HEK293 (cell line): Measurements from ENCODE around the gene SLC16A4.
A peak's percentile ranks its signal among the peaks of the same experiment; 100 is the strongest.

Experiments used
- CTCF ChIA-PET: fragments of 350-600 bp; formaldehyde crosslinking; extraction: SDS; loops from one replicate; lab custom pipeline; 2021; ENCODE audit warnings: antibody characterized with exemption; lab: Yijun Ruan, JAX
- POLR2A ChIA-PET: fragments of 300-600 bp; formaldehyde crosslinking; extraction: SDS; loops from one replicate; lab custom pipeline; 2020; ENCODE audit warnings: antibody characterized with exemption, inconsistent platforms; lab: Yijun Ruan, JAX
- H3K27ac ChIP-seq: fragments of 200-500 bp; sonication (Bioruptor generic); 2 replicates; pipeline ENCODE4 v1.5.1; 2014; ENCODE audit warnings: low read depth, low read length, control low read depth, inconsistent platforms; ENCODE audit errors: extremely low read depth
- H3K36me3 ChIP-seq, 2 experiments: fragments of 200-500 bp in 1 of 2; sonication (Bioruptor generic) in 1 of 2; 1 replicate in 1 of 2; 2 replicates in 1 of 2; pipeline ENCODE4 v1.5.1; 2014 to 2017; ENCODE audit warnings: inconsistent platforms in 2 of 2, low read length in 2 of 2; ENCODE audit not compliant: control insufficient read depth in 2 of 2, insufficient read depth in 1 of 2
- H3K4me1 ChIP-seq: fragments of 200-500 bp; sonication (Bioruptor generic); 2 replicates; pipeline ENCODE4 v1.5.1; 2014; ENCODE audit warnings: mild to moderate bottlenecking, low read length, inconsistent platforms; ENCODE audit not compliant: control insufficient read depth, insufficient read depth
- H3K4me3 ChIP-seq: 2 replicates; pipeline ENCODE4 v1.5.1; 2011; ENCODE audit warnings: low read depth, mild to moderate bottlenecking, control low read depth, low read length, moderate library complexity
- H3K9me3 ChIP-seq: fragments of 200-500 bp; sonication (Bioruptor generic); 2 replicates; pipeline ENCODE4 v1.5.1; 2014; ENCODE audit warnings: low read depth, low read length, inconsistent platforms; ENCODE audit not compliant: control insufficient read depth, insufficient read depth
- FEZF1 ChIP-seq: fragments of 450-650 bp; formaldehyde crosslinking; IDR thresholded peaks from 2 replicates; pipeline ENCODE4 v1.5.1; 2016; ENCODE audit warnings: missing biosample characterization, missing genetic modification characterization
- KLF1 ChIP-seq: fragments of 450-650 bp; formaldehyde crosslinking; IDR thresholded peaks from 2 replicates; pipeline ENCODE4 v1.5.1; 2016; ENCODE audit warnings: missing biosample characterization, missing genetic modification characterization
- PRDM1 ChIP-seq: fragments of 450-650 bp; formaldehyde crosslinking; IDR thresholded peaks from 2 replicates; pipeline ENCODE4; 2016; ENCODE audit warnings: missing biosample characterization, missing genetic modification characterization
- SETDB1 ChIP-seq: IDR thresholded peaks from one replicate; pipeline ENCODE4 v1.6.1; 2017; ENCODE audit warnings: mild to moderate bottlenecking, low read length, moderate library complexity, mixed read lengths; ENCODE audit not compliant: insufficient read length
- ZNF16 ChIP-seq: fragments of 450-650 bp; formaldehyde crosslinking; IDR thresholded peaks from 2 replicates; pipeline ENCODE4 v1.5.1; 2016; ENCODE audit warnings: low read depth, missing biosample characterization, missing genetic modification characterization
- ZNF202 ChIP-seq: fragments of 450-650 bp; formaldehyde crosslinking; IDR thresholded peaks from 2 replicates; pipeline ENCODE4 v1.5.1; 2016; ENCODE audit warnings: missing biosample characterization, missing genetic modification characterization, borderline replicate concordance
- ZNF302 ChIP-seq: fragments of 450-650 bp; formaldehyde crosslinking; IDR thresholded peaks from 2 replicates; pipeline ENCODE4 v1.5.1; 2016; ENCODE audit warnings: missing biosample characterization, missing genetic modification characterization, low read depth
- ZNF324 ChIP-seq: fragments of 450-650 bp; formaldehyde crosslinking; IDR thresholded peaks from 2 replicates; pipeline ENCODE4 v1.5.1; 2016; ENCODE audit warnings: missing biosample characterization, missing genetic modification characterization
- ZNF560 ChIP-seq: fragments of 450-650 bp; formaldehyde crosslinking; IDR thresholded peaks from 2 replicates; pipeline ENCODE4 v1.5.1; 2017; ENCODE audit warnings: missing biosample characterization, missing genetic modification characterization, borderline replicate concordance
- ZNF600 ChIP-seq: fragments of 450-650 bp; formaldehyde crosslinking; IDR thresholded peaks from 2 replicates; pipeline ENCODE4 v1.5.1; 2016; ENCODE audit warnings: missing biosample characterization, missing genetic modification characterization
- ZNF624 ChIP-seq: fragments of 450-650 bp; formaldehyde crosslinking; IDR thresholded peaks from 2 replicates; pipeline ENCODE4 v1.5.1; 2017; ENCODE audit warnings: missing biosample characterization, missing genetic modification characterization
- ZNF626 ChIP-seq: fragments of 450-650 bp; sonication (Bioruptor Pico); formaldehyde crosslinking; IDR thresholded peaks from 2 replicates; pipeline ENCODE4 v1.5.1; 2018; ENCODE audit warnings: missing biosample characterization, missing genetic modification characterization, inconsistent platforms
- ZNF664 ChIP-seq: fragments of 450-650 bp; formaldehyde crosslinking; IDR thresholded peaks from 2 replicates; pipeline ENCODE4 v1.5.1; 2016; ENCODE audit warnings: missing biosample characterization, missing genetic modification characterization
- TF ChIP-seq, protein P1 (sequence below): fragments of 450-650 bp; formaldehyde crosslinking; IDR thresholded peaks from 2 replicates; pipeline ENCODE4 v1.5.1; 2016; ENCODE audit warnings: missing biosample characterization, missing genetic modification characterization, borderline replicate concordance
- TF ChIP-seq, protein P2 (sequence below): fragments of 450-650 bp; formaldehyde crosslinking; IDR thresholded peaks from 2 replicates; pipeline ENCODE4 v1.5.1; 2017; ENCODE audit warnings: missing biosample characterization, missing genetic modification characterization

The SLC16A4 gene

DNA sequence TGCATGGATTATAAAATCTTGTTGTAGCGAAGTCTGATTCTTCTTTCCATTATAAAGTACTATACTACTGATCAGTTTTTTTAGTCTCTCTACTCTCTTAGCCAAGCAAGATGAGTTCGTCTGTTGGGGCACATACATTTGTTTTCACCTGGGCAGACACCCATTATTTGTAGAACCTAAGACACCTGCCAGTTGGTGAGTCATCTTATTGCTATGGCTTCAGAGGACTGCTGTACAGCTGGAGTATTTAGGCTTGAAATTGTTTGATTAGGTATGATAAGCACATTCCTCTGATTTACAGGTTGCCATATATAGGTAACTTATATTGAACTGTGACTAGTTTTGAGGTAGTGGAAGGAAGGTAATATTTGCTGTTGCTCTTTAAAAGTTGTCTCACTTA is 34.4 kb downstream of the SLC16A4 start (continued):
- no peak for TF ChIP-seq KLF1 (tag by site-specific recombination)
- TF ChIP-seq ZNF626: no peak
- TF ChIP-seq ZNF560: no peak

DNA sequence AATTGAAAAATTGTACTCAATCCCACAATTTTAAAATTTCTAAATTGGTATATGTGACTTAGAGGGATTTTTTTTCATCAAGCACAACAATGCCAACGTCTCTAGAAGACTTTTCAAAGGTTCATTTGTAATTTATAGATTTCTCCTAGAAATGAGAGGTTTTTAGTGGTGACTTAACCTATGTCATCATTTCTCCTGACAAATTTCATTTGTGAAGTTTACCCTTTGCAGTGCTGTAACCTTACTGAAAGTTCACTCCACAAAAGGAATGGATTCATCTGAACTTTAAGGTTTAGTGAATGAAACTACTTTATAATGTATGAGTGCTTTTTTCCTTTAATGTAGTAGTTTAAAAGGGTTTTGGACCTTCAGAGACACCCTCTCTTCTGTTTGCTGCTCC is 35.5 kb downstream of the SLC16A4 start:
- POLR2A ChIA-PET: no interaction called here
- Histone ChIP-seq H3K9me3 (no peaks in the 10 kb centered on the region), H3K4me3 (no peak overlapping the region), H3K4me1 (no peaks in the 10 kb centered on the region; the same call in 1 of the 2 replicates), H3K27ac (no peak overlapping the region), H3K36me3 (peaks cover 31 to 55% of the 10 kb centered on the region in 2 experiments)
- TF ChIP-seq, protein P1, sequence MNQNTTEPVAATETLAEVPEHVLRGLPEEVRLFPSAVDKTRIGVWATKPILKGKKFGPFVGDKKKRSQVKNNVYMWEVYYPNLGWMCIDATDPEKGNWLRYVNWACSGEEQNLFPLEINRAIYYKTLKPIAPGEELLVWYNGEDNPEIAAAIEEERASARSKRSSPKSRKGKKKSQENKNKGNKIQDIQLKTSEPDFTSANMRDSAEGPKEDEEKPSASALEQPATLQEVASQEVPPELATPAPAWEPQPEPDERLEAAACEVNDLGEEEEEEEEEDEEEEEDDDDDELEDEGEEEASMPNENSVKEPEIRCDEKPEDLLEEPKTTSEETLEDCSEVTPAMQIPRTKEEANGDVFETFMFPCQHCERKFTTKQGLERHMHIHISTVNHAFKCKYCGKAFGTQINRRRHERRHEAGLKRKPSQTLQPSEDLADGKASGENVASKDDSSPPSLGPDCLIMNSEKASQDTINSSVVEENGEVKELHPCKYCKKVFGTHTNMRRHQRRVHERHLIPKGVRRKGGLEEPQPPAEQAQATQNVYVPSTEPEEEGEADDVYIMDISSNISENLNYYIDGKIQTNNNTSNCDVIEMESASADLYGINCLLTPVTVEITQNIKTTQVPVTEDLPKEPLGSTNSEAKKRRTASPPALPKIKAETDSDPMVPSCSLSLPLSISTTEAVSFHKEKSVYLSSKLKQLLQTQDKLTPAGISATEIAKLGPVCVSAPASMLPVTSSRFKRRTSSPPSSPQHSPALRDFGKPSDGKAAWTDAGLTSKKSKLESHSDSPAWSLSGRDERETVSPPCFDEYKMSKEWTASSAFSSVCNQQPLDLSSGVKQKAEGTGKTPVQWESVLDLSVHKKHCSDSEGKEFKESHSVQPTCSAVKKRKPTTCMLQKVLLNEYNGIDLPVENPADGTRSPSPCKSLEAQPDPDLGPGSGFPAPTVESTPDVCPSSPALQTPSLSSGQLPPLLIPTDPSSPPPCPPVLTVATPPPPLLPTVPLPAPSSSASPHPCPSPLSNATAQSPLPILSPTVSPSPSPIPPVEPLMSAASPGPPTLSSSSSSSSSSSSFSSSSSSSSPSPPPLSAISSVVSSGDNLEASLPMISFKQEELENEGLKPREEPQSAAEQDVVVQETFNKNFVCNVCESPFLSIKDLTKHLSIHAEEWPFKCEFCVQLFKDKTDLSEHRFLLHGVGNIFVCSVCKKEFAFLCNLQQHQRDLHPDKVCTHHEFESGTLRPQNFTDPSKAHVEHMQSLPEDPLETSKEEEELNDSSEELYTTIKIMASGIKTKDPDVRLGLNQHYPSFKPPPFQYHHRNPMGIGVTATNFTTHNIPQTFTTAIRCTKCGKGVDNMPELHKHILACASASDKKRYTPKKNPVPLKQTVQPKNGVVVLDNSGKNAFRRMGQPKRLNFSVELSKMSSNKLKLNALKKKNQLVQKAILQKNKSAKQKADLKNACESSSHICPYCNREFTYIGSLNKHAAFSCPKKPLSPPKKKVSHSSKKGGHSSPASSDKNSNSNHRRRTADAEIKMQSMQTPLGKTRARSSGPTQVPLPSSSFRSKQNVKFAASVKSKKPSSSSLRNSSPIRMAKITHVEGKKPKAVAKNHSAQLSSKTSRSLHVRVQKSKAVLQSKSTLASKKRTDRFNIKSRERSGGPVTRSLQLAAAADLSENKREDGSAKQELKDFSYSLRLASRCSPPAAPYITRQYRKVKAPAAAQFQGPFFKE: no peak
- TF ChIP-seq ZNF324 (tag by site-specific recombination): no peak
- 0 out of 2 replicates have a peak, but pooled peaks have one; percentile 15 for TF ChIP-seq PRDM1
- no peak for TF ChIP-seq SETDB1
- TF ChIP-seq, protein P2, sequence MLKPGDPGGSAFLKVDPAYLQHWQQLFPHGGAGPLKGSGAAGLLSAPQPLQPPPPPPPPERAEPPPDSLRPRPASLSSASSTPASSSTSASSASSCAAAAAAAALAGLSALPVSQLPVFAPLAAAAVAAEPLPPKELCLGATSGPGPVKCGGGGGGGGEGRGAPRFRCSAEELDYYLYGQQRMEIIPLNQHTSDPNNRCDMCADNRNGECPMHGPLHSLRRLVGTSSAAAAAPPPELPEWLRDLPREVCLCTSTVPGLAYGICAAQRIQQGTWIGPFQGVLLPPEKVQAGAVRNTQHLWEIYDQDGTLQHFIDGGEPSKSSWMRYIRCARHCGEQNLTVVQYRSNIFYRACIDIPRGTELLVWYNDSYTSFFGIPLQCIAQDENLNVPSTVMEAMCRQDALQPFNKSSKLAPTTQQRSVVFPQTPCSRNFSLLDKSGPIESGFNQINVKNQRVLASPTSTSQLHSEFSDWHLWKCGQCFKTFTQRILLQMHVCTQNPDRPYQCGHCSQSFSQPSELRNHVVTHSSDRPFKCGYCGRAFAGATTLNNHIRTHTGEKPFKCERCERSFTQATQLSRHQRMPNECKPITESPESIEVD (tag by site-specific recombination): peak; percentile 69; the same call in 1 of the 2 replicates
- no peak for TF ChIP-seq ZNF202
- no peak for TF ChIP-seq ZNF16
- TF ChIP-seq ZNF624 (tag by site-specific recombination): no peak
- CTCF ChIA-PET: no interaction called here

DNA sequence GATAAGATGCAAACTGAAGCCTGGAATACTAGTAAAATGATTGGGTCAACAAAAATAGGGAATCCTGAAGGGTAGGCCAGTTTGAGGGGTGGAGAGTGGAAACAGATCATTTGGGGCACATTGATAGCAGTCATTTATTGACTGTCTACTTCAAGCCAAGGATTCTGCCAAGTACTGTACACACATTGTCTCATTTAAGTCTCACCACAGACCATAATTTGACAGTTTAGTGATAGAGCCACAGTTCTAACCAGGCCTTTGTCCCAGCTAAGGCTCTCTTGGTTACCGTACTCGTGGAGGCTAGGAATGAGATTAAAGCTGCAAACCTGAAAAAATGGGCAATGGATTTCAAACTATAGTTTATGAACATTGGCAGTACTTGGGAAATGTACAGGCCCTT is 40.5 kb downstream of the SLC16A4 start:
- ChIA-PET POLR2A (interaction anchor here (4.1 kb wide), 1 partner anchor 11 kb away, joined by 30 read pairs; the partner anchor contains the start of gene RBM15), CTCF (interaction anchor here (1.1 to 1.5 kb wide), 3 partner anchors 12 to 154 kb away, joined by 4 to 6 read pairs (median 4); no protein-coding TSS in a partner anchor)
- TF ChIP-seq ZNF302 (tag by site-specific recombination) (no peak), ZNF600 (tag by site-specific recombination) (0 out of 2 replicates have a peak, but pooled peaks have one; percentile 9), ZNF664 (tag by site-specific recombination) (0 out of 2 replicates have a peak, but pooled peaks have one; percentile 31), FEZF1 (tag by site-specific recombination) (peak; percentile 47)
- Histone ChIP-seq H3K4me1 (peaks cover 19% of the 10 kb centered on the region), H3K27ac (no peak overlapping the region), H3K36me3 (peaks cover 7 to 48% of the 10 kb centered on the region in 2 experiments), H3K9me3 (no peaks in the 10 kb centered on the region), H3K4me3 (no peak overlapping the region)
